ENCODE measurements around the gene CLK3.
"Not testable (repeated sequence)": the region's sequence is repeated elsewhere in the genome, so short reads cannot be mapped to it uniquely, and the experiment has no call there.

Gene CLK3

GRCh38 chr15:74620636-74621545, 5.3 kb downstream of the CLK3 start:
- DNase-seq (ENCODE audit: low read depth, low spot score): peak; percentile 26

- no peak for DNase-seq (ENCODE audit: low read depth, low spot score)
These were observed 5.9 kb downstream of the CLK3 start for GRCh38 chr15:74621546-74621920.

GRCh38 chr15:74621936-74622335, 6.3 kb downstream of the CLK3 start:
- no peak for DNase-seq (ENCODE audit: low read depth, low spot score)

- no peak for DNase-seq (ENCODE audit: low read depth, low spot score)
These were observed 7.1 kb downstream of the CLK3 start for GRCh38 chr15:74622758-74623157.

- no peak for DNase-seq (ENCODE audit: low read depth, low spot score)
These were observed 8.5 kb downstream of the CLK3 start for GRCh38 chr15:74624020-74624602.

GRCh38 chr15:74625693-74626092, 10.1 kb downstream of the CLK3 start:
- DNase-seq (ENCODE audit: low read depth, low spot score): no peak

GRCh38 chr15:74626336-74626735, 10.7 kb downstream of the CLK3 start:
- DNase-seq (ENCODE audit: low read depth, low spot score): no peak

- DNase-seq (ENCODE audit: low read depth, low spot score): no peak
These were observed 11.4 kb downstream of the CLK3 start for GRCh38 chr15:74626752-74627692.

GRCh38 chr15:74627766-74628165, 12.1 kb downstream of the CLK3 start:
- DNase-seq (ENCODE audit: low read depth, low spot score): no peak

- DNase-seq (ENCODE audit: low read depth, low spot score): no peak
These were observed 12.6 kb downstream of the CLK3 start for GRCh38 chr15:74628199-74628598.

- DNase-seq (ENCODE audit: low read depth, low spot score): no peak
These were observed 13.3 kb downstream of the CLK3 start for GRCh38 chr15:74628949-74629348.

GRCh38 chr15:74629696-74630095, 14.1 kb downstream of the CLK3 start:
- not testable (repeated sequence) for DNase-seq (ENCODE audit: low read depth, low spot score)

GRCh38 chr15:74630284-74631086, 14.8 kb downstream of the CLK3 start:
- DNase-seq (ENCODE audit: low read depth, low spot score): no peak

- DNase-seq (ENCODE audit: low read depth, low spot score): no peak
These were observed 15.4 kb downstream of the CLK3 start for GRCh38 chr15:74631087-74631385.

GRCh38 chr15:74631408-74631807, 15.8 kb downstream of the CLK3 start:
- DNase-seq (ENCODE audit: low read depth, low spot score): no peak

GRCh38 chr15:74631935-74632560, 16.4 kb downstream of the CLK3 start:
- DNase-seq (ENCODE audit: low read depth, low spot score): no peak

GRCh38 chr15:74632601-74633000, 17.0 kb downstream of the CLK3 start:
- DNase-seq (ENCODE audit: low read depth, low spot score): no peak

- DNase-seq (ENCODE audit: low read depth, low spot score): no peak
These were observed 18.1 kb downstream of the CLK3 start for GRCh38 chr15:74633781-74634180.

- peak; percentile 21 for DNase-seq (ENCODE audit: low read depth, low spot score)
These were observed 19.6 kb downstream of the CLK3 start for GRCh38 chr15:74635228-74635627.

GRCh38 chr15:74636984-74637383, 21.3 kb downstream of the CLK3 start:
- no peak for DNase-seq (ENCODE audit: low read depth, low spot score)

- no peak for DNase-seq (ENCODE audit: low read depth, low spot score)
These were observed 25.5 kb downstream of the CLK3 start for GRCh38 chr15:74641151-74641550.
